Panc1 (cell line): Measurements from ENCODE around the gene TAGLN. TPM values are rescaled to one million over a fixed set of nuclear protein-coding genes. Genes with fewer than 3 reads are reported as not detected.

ENCODE experiments used
- ATAC-seq: fragments of 200-7000 bp; cut with Tn5 transposase; 2 replicates; pipeline ENCODE4 v1.9.1; 2020; ENCODE audit warnings: mild to moderate bottlenecking, moderate library complexity
- BruUV-seq: library from RNA; stranded (reverse); fragments of 400-500 nt; replicated peaks from 2 replicates; lab custom pipeline; 2021; lab: Mats Ljungman, UMichigan
- CTCF ChIA-PET: fragments of 300-600 bp; sonication (Branson Sonifier 250); formaldehyde crosslinking; loops from one replicate; lab custom pipeline; 2022; ENCODE audit warnings: antibody characterized with exemption; lab: Charles Lee
- POLR2A ChIA-PET: fragments of 300-600 bp; sonication (Branson Sonifier 250); formaldehyde crosslinking; loops from one replicate; lab custom pipeline; 2022; ENCODE audit warnings: antibody characterized with exemption; lab: Charles Lee
- DNase-seq: peaks from one replicate; pipeline ENCODE4 v3.0.0-alpha.2; 2010; ENCODE audit warnings: low read depth, low spot score
- H3K27ac ChIP-seq: 2 replicates; pipeline ENCODE4 v1.5.1; 2011; ENCODE audit warnings: mild to moderate bottlenecking, low read length, inconsistent platforms
- H3K27me3 ChIP-seq: fragments of 200-500 bp; sonication (Bioruptor generic); 2 replicates; pipeline ENCODE4 v1.6.0; 2014; ENCODE audit warnings: low read length, inconsistent platforms; ENCODE audit not compliant: control insufficient read depth, insufficient read depth
- H3K36me3 ChIP-seq: fragments of 200-500 bp; sonication (Bioruptor generic); 2 replicates; pipeline ENCODE4 v1.5.1; 2014; ENCODE audit warnings: inconsistent platforms, mild to moderate bottlenecking, low read length, moderate library complexity; ENCODE audit not compliant: control insufficient read depth, insufficient read depth
- H3K4me1 ChIP-seq: 2 replicates; pipeline ENCODE4 v1.5.1; 2011; ENCODE audit warnings: inconsistent platforms, mild to moderate bottlenecking, low read length, moderate library complexity; ENCODE audit not compliant: control insufficient read depth, insufficient read depth
- H3K4me3 ChIP-seq, 2 experiments: 2 replicates each; pipeline ENCODE4 v1.5.1; 2011 to 2012; ENCODE audit warnings: low read depth in 2 of 2, low read length in 2 of 2, mild to moderate bottlenecking in 2 of 2, inconsistent platforms in 1 of 2, moderate library complexity in 1 of 2
- H3K9me3 ChIP-seq: fragments of 200-500 bp; sonication (Bioruptor generic); 2 replicates; pipeline ENCODE4 v1.5.1; 2014; ENCODE audit warnings: low read depth, mild to moderate bottlenecking, inconsistent platforms, low read length, moderate library complexity; ENCODE audit not compliant: control insufficient read depth, insufficient read depth
- CTCF ChIP-seq: fragments of 450-650 bp; IDR thresholded peaks from 2 replicates; pipeline ENCODE4 v1.5.1; 2017; ENCODE audit warnings: mild to moderate bottlenecking
- POLR2AphosphoS5 ChIP-seq: IDR thresholded peaks from 2 replicates; pipeline ENCODE4 v1.6.1; 2012; ENCODE audit warnings: mild to moderate bottlenecking, low read depth, low read length, moderate library complexity
- SIN3A ChIP-seq: IDR thresholded peaks from 2 replicates; pipeline ENCODE4 v1.6.1; 2012; ENCODE audit warnings: low read depth, mild to moderate bottlenecking, low read length, moderate library complexity, borderline replicate concordance; ENCODE audit not compliant: insufficient read depth
- TCF7L2 ChIP-seq: IDR thresholded peaks from 2 replicates; pipeline ENCODE4 v1.6.1; 2011; ENCODE audit warnings: mild to moderate bottlenecking, low read depth, low read length, inconsistent platforms
- in situ Hi-C: cut with HindIII; loops from 2 replicates; pipeline ENCODE4 v1.10.0; 2016; ENCODE audit warnings: low sequenced_read_pairs, low pct_unique_long_range_greater_than_20kb
- intact Hi-C: fragments of 100-400 bp; cut with micrococcal nuclease; formaldehyde crosslinking; loops from one replicate; pipeline ENCODE4 v1.10.0; 2022; ENCODE audit not compliant: unreplicated experiment
- total RNA-seq: library from RNA; stranded (reverse); gene quantifications from one replicate; pipeline ENCODE4 v1.2.1, GENCODE V29; 2021; ENCODE audit not compliant: unreplicated experiment
- TF ChIP-seq, protein P1 (sequence below), 2 experiments: IDR thresholded peaks; 2 replicates each; pipeline ENCODE4 v1.6.1; 2011 to 2012; ENCODE audit warnings: low read depth in 2 of 2, control low read depth in 1 of 2, low read length in 1 of 2, mild to moderate bottlenecking in 1 of 2, moderate library complexity in 1 of 2; ENCODE audit not compliant: insufficient read depth in 1 of 2

The TAGLN gene
- total RNA-seq, 1 experiment from 2014 or later = 6.4 TPM

DNA sequence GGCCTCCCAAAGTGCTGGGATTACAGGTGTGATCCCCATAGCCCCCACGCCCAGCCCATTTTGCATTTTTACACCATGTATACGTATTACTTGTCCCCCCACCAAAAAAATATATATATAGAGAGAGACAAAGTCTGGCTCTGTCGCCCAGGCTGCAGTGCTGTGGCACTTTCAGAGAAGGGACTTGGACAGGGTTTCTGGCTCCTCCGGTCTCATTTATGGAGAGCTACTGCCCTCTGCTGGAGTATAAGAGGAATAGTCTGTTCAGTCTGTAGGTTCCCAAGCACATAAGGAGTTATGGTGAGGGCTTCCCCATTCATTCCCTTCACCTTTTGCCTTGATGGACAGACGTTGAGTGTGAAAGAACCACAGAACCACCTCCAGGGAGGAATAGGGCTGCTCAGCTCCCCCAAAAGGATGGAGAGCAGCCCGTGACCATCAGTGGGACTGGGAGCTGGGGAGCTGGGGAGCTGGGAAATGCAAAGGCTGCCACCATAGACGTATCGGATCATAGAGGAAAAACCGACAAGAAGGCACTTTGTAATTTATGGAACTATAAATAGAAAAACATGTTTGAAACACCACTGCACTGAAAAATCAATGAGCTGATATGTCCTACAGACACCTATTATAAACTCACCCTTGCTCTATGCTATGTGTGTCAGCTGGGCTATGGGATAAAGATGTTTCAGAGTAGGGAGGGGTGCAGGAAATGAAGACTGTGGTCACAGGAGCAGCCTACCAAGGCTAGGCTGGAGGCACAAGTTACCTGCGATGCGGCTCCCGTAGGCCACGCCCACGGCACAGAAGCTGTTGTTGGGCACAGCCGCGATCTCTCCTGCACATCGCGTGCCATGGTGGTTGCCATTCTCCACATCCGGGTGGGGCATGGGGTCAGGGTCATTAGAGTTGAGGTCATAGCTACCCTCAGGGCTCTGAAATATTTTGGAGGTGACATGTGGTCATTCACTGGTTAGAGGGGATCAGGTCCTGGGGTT is 27.5 kb downstream of the TAGLN start:
- intact Hi-C loops = loop anchor here (10.0 kb wide), 2 partner anchors 52 to 342 kb away; partner anchors contain the start of gene SIDT2
- BruUV-seq = no TSS peak
- no peak overlapping the region for H3K4me3 ChIP-seq
- ATAC-seq (peak; percentile 93), DNase-seq (peak; percentile 43)
- no peak overlapping the region for H3K27ac ChIP-seq
- CTCF ChIA-PET = interaction anchor here (0.5 to 1.8 kb wide), 9 partner anchors 11 to 458 kb away, joined by 3 to 12 read pairs (median 4); partner anchors contain the start of gene APOA5
- in situ Hi-C loops = no loop called here
- no peaks in the 10 kb centered on the region for H3K27me3 ChIP-seq
- POLR2A ChIA-PET = interaction anchor here (0.5 kb wide), 1 partner anchor 118 kb away, joined by 5 read pairs; no protein-coding TSS in a partner anchor
- no peaks in the 10 kb centered on the region; the same call in 1 of the 2 replicates for H3K36me3 ChIP-seq
- TF ChIP-seq TCF7L2 (no peak), CTCF (peak; percentile 94), POLR2AphosphoS5 (no peak), SIN3A (no peak)
- TF ChIP-seq, protein P1, sequence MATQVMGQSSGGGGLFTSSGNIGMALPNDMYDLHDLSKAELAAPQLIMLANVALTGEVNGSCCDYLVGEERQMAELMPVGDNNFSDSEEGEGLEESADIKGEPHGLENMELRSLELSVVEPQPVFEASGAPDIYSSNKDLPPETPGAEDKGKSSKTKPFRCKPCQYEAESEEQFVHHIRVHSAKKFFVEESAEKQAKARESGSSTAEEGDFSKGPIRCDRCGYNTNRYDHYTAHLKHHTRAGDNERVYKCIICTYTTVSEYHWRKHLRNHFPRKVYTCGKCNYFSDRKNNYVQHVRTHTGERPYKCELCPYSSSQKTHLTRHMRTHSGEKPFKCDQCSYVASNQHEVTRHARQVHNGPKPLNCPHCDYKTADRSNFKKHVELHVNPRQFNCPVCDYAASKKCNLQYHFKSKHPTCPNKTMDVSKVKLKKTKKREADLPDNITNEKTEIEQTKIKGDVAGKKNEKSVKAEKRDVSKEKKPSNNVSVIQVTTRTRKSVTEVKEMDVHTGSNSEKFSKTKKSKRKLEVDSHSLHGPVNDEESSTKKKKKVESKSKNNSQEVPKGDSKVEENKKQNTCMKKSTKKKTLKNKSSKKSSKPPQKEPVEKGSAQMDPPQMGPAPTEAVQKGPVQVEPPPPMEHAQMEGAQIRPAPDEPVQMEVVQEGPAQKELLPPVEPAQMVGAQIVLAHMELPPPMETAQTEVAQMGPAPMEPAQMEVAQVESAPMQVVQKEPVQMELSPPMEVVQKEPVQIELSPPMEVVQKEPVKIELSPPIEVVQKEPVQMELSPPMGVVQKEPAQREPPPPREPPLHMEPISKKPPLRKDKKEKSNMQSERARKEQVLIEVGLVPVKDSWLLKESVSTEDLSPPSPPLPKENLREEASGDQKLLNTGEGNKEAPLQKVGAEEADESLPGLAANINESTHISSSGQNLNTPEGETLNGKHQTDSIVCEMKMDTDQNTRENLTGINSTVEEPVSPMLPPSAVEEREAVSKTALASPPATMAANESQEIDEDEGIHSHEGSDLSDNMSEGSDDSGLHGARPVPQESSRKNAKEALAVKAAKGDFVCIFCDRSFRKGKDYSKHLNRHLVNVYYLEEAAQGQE (IDR thresholded peaks at IDR 0.05; ENCODE audit: insufficient read depth in 1 of 2, low read depth in 2 of 2, low read length in 1 of 2) = no peak
- H3K9me3 ChIP-seq = no peaks in the 10 kb centered on the region
- peaks cover 12% of the 10 kb centered on the region for H3K4me1 ChIP-seq

DNA sequence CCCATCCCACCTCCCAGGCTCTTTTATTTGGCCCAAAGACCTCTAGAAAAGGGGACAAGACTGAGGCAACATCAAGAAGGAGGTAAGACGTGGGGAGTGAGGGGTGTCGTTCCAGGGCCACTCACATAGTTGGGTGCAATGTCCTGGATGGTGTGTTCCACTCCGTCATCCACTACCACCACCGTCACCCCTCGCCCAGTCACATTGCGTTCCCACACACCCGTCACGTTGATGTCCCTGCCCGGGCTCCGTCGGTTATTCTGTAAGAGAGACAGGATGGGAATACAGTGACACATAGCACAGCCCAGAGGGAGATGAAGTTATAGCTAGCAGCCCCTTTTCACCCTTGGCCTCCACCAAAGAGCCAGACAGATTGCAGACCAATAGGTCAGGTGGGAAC is 28.9 kb downstream of the TAGLN start:
- in situ Hi-C loops = no loop called here
- BruUV-seq = no TSS peak
- no peaks in the 10 kb centered on the region; the same call in 1 of the 2 replicates for H3K36me3 ChIP-seq

More for the DNA sequence above, 28.9 kb downstream of the TAGLN start:
- intact Hi-C loops = loop anchor here (10.0 kb wide), 2 partner anchors 53 to 343 kb away; partner anchors contain the start of gene SIDT2
- ATAC-seq (no peak), DNase-seq (no peak)
- Histone ChIP-seq H3K27me3 (no peaks in the 10 kb centered on the region), H3K4me1 (peaks cover 12% of the 10 kb centered on the region), H3K4me3 (no peak overlapping the region), H3K9me3 (no peaks in the 10 kb centered on the region), H3K27ac (no peak overlapping the region)
- POLR2A ChIA-PET = no interaction called here
- no peak for TF ChIP-seq POLR2AphosphoS5
- TF ChIP-seq, protein P1 (IDR thresholded peaks at IDR 0.05; ENCODE audit: insufficient read depth in 1 of 2, low read depth in 2 of 2, low read length in 1 of 2) = no peak
- TF ChIP-seq TCF7L2 = no peak
- TF ChIP-seq CTCF = no peak
- TF ChIP-seq SIN3A = no peak
- CTCF ChIA-PET = no interaction called here
